Stimulated activated CD4-positive, alpha-beta T cell treated with anti-CD3 and anti-CD28 coated beads, Interleukin-15, amount 100 ng/mL, for 48 hours (primary cell): Measurements from ENCODE around the gene PAPSS2.
"Not testable (repeated sequence)": the region's sequence is repeated elsewhere in the genome, so short reads cannot be mapped to it uniquely, and the experiment has no call there.

ENCODE experiments used
- DNase-seq, 2 donors: peaks; one replicate each; pipeline ENCODE4 v3.0.0-alpha.2; 2020; ENCODE audit warnings: low read depth in 2 of 2

The PAPSS2 gene

GRCh38 chr10:87642988-87643387 is 16.7 kb upstream of the PAPSS2 start:
- DNase-seq: no peak

GRCh38 chr10:87643920-87644319 is 15.8 kb upstream of the PAPSS2 start:
- DNase-seq: no peak

GRCh38 chr10:87644500-87644899 is 15.2 kb upstream of the PAPSS2 start:
- not testable (repeated sequence) for DNase-seq

GRCh38 chr10:87646192-87646909 is 13.3 kb upstream of the PAPSS2 start:
- DNase-seq: no peak

- no peak for DNase-seq
Measured at GRCh38 chr10:87646935-87647334, 12.7 kb upstream of the PAPSS2 start.

- DNase-seq: no peak
Measured at GRCh38 chr10:87650838-87651589, 8.7 kb upstream of the PAPSS2 start.

GRCh38 chr10:87651801-87652200 is 7.9 kb upstream of the PAPSS2 start:
- DNase-seq: no peak

GRCh38 chr10:87652261-87652660 is 7.4 kb upstream of the PAPSS2 start:
- no peak for DNase-seq

- no peak for DNase-seq
Measured at GRCh38 chr10:87654212-87654611, 5.5 kb upstream of the PAPSS2 start.

GRCh38 chr10:87656431-87657072 is 3.1 kb upstream of the PAPSS2 start:
- DNase-seq: no peak

- DNase-seq: no peak
Measured at GRCh38 chr10:87657371-87657770, 2.3 kb upstream of the PAPSS2 start.

GRCh38 chr10:87658321-87658795 is 1.3 kb upstream of the PAPSS2 start:
- DNase-seq: no peak

GRCh38 chr10:87658858-87659555 is 671 bp upstream of the PAPSS2 start:
- DNase-seq: no peak

- DNase-seq: no peak
Measured at GRCh38 chr10:87660484-87661133, 931 bp downstream of the PAPSS2 start.

GRCh38 chr10:87661861-87662785 is 2.4 kb downstream of the PAPSS2 start:
- DNase-seq: no peak

- no peak for DNase-seq
Measured at GRCh38 chr10:87664276-87664701, 4.6 kb downstream of the PAPSS2 start.

- no peak for DNase-seq
Measured at GRCh38 chr10:87667493-87667892, 7.8 kb downstream of the PAPSS2 start.

GRCh38 chr10:87668324-87669074 is 8.8 kb downstream of the PAPSS2 start:
- no peak for DNase-seq

GRCh38 chr10:87669752-87670151 is 10.1 kb downstream of the PAPSS2 start:
- no peak for DNase-seq

GRCh38 chr10:87670586-87670985 is 10.9 kb downstream of the PAPSS2 start:
- no peak for DNase-seq
